HL-60 (cell line): ENCODE data around the gene FGFR3.

Experiments used
- DNase-seq, 2 experiments: peaks; one replicate each; pipeline ENCODE4 v3.0.0-alpha.2; 2010 to 2020; ENCODE audit warnings: low read depth in 1 of 2, low spot score in 1 of 2
- H3K27ac ChIP-seq: fragments of 250-450 bp; sonication (Bioruptor Pico); replicated peaks from 2 replicates; pipeline ENCODE4 v1.5.1; 2020; ENCODE audit warnings: mild to moderate bottlenecking, moderate library complexity
- H3K27me3 ChIP-seq: fragments of 250-450 bp; sonication (Bioruptor Pico); 2 replicates; pipeline ENCODE4 v1.5.1; 2021; ENCODE audit warnings: mild to moderate bottlenecking, moderate library complexity; ENCODE audit not compliant: insufficient read depth, poor library complexity, severe bottlenecking
- H3K4me3 ChIP-seq: replicated peaks from 2 replicates; pipeline ENCODE4 v1.5.1; 2011; ENCODE audit warnings: mild to moderate bottlenecking, control low read depth, low read length; ENCODE audit not compliant: insufficient read depth
- CTCF ChIP-seq: IDR thresholded peaks from one replicate; pipeline ENCODE4 v1.5.1; 2011; ENCODE audit warnings: low read length, control low read depth, inconsistent platforms; ENCODE audit not compliant: insufficient read depth
- GABPA ChIP-seq: IDR thresholded peaks from 2 replicates; pipeline ENCODE4 v1.6.1; 2012; ENCODE audit warnings: low read depth
- POLR2AphosphoS5 ChIP-seq: IDR thresholded peaks from 2 replicates; pipeline ENCODE4 v1.6.1; 2012; ENCODE audit warnings: low read depth
- REST ChIP-seq: IDR thresholded peaks from 2 replicates; pipeline ENCODE4 v1.6.1; 2012; ENCODE audit warnings: low read depth; ENCODE audit not compliant: insufficient replicate concordance
- SPI1 ChIP-seq: IDR thresholded peaks from 2 replicates; pipeline ENCODE4 v1.6.1; 2012; ENCODE audit warnings: low read depth, mild to moderate bottlenecking, borderline replicate concordance

FGFR3 gene

GRCh38 chr4:1814453-1814852 lies 21.4 kb downstream of the FGFR3 start:
- no peak for DNase-seq
- H3K27ac ChIP-seq, result no peak overlapping the region
- H3K4me3 ChIP-seq, result no peak overlapping the region
- TF ChIP-seq POLR2AphosphoS5 (no peak), GABPA (no peak), CTCF (no peak), SPI1 (no peak), REST (no peak)
- H3K27me3 ChIP-seq, result no peaks in the 10 kb centered on the region

- no peak for TF ChIP-seq GABPA
- no peak overlapping the region for H3K27ac ChIP-seq
- DNase-seq, result no peak
- H3K4me3 ChIP-seq, result no peak overlapping the region
- no peaks in the 10 kb centered on the region for H3K27me3 ChIP-seq
Measured at GRCh38 chr4:1815096-1815996, 22.3 kb downstream of the FGFR3 start.

GRCh38 chr4:1815997-1816860 lies 23.1 kb downstream of the FGFR3 start:
- no peak overlapping the region for H3K4me3 ChIP-seq
- no peak for DNase-seq
- TF ChIP-seq GABPA (no peak), POLR2AphosphoS5 (no peak), REST (no peak), SPI1 (no peak), CTCF (no peak)
- no peaks in the 10 kb centered on the region for H3K27me3 ChIP-seq
- no peak overlapping the region for H3K27ac ChIP-seq

- TF ChIP-seq REST, result no peak
- TF ChIP-seq SPI1, result no peak
- no peak for TF ChIP-seq GABPA
- TF ChIP-seq POLR2AphosphoS5, result no peak
- TF ChIP-seq CTCF, result no peak
- no peak for DNase-seq
- Histone ChIP-seq H3K27ac (no peak overlapping the region), H3K4me3 (no peak overlapping the region), H3K27me3 (no peaks in the 10 kb centered on the region)
Measured at GRCh38 chr4:1819284-1819683, 26.2 kb downstream of the FGFR3 start.
